LNCaP clone FGC (cell line): Measurements from ENCODE around the gene WNT6.

Source experiments
- DNase-seq: peaks from one replicate; pipeline ENCODE4 v3.0.0-alpha.2; 2011; ENCODE audit warnings: low read depth
- H3K4me3 ChIP-seq: 2 replicates; pipeline ENCODE4 v1.5.1; 2011; ENCODE audit warnings: mild to moderate bottlenecking, low read depth, low read length, control low read depth
- TF ChIP-seq, protein P1 (sequence below): IDR thresholded peaks from 2 replicates; pipeline ENCODE4 v1.5.1; 2012; ENCODE audit warnings: mild to moderate bottlenecking; ENCODE audit not compliant: control insufficient read depth, insufficient read depth; ENCODE audit errors: extremely low read depth

The WNT6 gene

DNA sequence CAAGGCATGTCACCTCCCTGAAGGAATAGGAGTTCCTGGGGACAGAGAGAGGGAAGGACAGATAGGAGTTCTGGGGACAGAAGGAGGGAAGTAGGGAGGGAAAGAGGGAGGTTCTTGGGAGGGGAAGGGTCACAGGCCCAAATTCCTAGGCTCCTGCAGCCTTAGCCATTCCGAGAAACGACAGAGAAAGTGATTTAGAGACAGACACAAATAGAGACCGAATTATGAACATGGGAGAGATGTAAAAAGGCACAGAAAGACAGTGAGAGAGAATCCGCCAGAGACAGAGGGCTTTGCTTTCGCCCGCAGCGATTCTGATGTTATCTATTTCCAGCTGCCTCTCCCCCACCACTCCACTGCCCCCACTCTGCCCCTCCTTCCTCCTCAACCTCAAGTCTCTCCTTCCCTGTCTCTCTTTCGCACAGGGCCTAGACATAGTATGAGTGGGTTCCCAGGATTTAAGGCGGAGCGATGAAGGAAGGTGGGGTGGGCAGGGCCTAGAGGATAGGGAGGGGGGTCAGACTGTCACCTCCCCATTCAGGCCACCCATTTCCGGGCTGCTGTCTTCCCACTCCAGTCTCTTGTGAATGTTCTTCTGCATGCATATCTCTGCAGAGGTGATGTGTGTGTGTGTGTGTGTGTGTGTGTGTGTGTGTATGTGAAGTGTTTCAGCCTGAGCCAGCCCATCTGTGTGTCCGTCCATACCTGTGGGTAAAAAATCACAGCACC is 3.3 kb upstream of the WNT6 start:
- no peak overlapping the region for H3K4me3 ChIP-seq
- no peak for DNase-seq
- TF ChIP-seq, protein P1, sequence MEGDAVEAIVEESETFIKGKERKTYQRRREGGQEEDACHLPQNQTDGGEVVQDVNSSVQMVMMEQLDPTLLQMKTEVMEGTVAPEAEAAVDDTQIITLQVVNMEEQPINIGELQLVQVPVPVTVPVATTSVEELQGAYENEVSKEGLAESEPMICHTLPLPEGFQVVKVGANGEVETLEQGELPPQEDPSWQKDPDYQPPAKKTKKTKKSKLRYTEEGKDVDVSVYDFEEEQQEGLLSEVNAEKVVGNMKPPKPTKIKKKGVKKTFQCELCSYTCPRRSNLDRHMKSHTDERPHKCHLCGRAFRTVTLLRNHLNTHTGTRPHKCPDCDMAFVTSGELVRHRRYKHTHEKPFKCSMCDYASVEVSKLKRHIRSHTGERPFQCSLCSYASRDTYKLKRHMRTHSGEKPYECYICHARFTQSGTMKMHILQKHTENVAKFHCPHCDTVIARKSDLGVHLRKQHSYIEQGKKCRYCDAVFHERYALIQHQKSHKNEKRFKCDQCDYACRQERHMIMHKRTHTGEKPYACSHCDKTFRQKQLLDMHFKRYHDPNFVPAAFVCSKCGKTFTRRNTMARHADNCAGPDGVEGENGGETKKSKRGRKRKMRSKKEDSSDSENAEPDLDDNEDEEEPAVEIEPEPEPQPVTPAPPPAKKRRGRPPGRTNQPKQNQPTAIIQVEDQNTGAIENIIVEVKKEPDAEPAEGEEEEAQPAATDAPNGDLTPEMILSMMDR = no peak

DNA sequence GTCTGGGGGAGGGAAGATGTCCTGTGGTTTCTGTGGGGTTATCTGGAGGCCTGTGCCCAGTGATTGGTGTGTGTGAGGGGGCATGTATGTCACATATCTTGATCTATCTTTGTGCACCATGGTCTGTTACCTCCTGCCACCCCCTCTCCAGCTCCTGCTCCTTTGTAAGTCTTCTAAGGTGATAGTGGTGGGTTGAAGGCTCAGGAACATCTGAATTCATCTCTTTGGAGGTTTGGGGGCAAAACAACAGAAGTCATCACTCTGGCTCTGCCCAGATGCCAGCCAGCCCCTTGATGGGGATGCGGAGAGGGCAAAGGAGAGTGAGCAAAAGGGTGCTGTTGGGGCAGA is 2.7 kb upstream of the WNT6 start:
- H3K4me3 ChIP-seq = no peak overlapping the region
- DNase-seq = no peak
- TF ChIP-seq, protein P1 = no peak

DNA sequence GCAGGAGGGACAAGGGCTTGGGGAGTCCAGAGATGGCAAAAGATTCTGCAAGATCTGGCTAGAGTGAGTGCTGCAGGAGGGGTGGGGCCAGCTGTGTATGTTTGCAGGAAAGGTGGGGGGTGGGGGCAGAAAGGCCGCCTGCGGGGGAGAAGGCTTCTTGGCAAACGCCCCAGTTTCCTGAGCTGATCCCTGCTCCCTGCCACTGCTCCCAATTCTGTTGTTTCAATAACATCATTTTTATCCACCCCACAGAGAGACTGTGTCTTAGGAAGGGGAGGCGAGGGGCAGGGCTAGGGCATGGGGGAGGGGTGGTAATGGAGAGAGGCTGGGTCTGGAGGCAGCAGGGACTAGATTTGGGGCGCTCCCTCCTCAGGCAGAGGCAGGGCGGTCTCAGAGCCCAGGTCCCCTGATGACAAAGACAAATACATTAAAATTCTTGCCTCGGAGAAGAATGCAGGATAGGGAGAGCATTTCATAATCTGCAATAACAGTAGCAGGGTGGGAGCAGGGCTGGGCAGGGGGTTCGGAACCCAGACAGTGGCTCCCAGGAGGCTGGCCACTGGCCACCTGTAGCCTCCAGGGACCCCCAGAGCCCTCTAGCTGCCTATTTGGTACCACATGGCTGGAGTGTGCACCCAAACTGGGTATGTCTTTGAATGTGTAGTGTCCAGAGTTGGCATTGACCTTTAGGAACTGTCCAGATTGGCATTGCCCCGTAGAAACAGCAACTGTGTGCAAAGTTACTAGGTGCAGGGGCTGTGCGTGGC is 2.1 kb upstream of the WNT6 start:
- TF ChIP-seq, protein P1 = no peak
- no peak for DNase-seq
- H3K4me3 ChIP-seq = no peak overlapping the region

DNA sequence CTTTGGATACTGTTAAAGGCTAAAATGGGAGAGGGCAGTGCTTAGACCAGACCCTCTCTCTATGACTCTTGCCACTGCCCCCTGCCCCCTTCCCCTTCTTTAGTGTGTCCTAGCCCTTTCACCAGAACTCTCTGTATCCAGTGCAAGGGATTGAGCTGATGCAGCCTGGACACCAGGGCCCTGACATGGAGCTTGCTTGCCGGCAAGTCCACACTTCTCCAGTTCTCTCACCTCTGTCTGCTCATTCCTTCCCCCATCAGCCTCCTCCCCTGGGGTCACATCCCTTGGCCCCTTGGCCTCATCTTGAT is 1.5 kb upstream of the WNT6 start:
- TF ChIP-seq, protein P1 = no peak

DNA sequence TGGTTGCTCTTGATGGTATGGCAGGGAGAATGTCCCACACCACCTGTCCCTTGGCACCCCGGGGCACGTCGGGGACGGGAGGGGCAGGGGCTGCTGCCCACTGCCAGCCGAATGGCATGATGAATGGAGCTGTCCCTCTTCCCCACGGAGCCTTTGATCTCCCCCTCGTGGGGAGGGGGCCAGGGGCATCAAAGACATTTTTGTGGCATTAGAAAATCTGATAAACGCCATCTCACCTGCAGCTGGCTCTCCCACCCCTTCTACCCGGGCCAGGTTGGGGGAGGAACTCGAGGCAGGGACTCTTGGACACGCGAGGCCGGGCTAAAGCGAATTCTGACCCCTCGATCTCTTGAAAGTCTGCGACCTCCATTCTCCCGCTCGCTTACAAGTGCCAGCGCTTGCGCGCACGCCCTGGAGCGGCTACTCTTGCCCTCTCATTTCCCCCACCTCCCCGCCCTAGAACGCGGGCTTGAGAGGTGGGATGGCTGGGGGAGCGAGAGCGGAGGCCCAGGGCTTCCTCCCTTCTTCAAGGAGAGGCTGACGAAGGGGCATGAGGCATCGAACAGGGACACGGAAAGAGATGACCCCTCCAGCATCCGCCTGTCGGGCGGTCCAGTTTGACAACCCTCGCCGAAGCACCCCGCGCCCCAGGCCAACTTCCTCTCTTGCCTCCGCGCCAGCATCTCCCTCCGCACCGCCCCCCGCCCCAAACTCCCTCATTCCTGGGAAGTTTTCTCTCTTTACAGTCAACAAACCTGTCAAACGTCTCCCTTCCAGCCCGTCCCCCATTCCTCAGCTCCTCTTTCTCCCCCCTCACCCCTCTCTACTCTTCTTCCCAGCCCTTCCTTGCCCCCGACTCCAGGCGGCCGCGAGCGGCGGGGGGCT is 692 bp upstream of the WNT6 start:
- no peak for DNase-seq
- TF ChIP-seq, protein P1 = no peak
- H3K4me3 ChIP-seq = no peak overlapping the region

More for the DNA sequence above, 1.5 kb upstream of the WNT6 start:
- no peak overlapping the region for H3K4me3 ChIP-seq
- no peak for DNase-seq

DNA sequence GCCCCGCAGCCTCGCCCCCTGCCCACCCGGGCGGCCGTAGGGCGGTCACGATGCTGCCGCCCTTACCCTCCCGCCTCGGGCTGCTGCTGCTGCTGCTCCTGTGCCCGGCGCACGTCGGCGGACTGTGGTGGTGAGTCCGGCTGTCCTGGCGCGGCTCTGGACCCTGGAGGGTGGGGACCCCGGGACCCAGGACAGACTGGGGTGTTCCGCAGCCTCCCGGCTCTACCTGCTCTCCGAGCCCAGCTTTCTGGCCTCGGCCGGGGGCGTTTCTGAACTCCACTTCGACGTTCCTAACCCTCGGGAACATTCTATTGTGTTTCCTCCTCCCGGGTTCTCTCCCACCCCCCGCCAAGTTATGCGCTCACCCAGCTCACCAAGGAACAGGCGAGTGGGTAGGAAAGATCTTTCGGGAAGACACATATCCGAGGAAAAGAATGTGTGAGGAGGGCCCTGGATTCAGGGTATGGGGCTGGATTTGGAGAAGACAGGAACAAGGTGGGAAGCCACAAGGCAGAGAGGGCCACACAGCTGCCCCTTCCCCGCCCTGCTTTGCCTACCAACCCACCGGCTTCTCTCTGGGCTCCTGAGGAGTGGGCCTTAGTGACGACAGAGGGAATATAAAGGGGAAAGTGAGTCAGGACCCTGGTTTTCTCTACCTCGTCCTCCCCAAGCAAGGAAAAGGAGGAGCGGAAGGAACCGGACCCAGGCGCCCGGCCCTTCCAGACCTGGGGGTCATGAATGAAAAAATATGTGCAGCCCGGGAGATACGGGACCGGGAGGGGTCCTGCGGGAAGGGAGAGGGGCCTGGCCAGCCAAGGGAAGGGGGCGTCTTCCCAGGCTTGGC is 605 bp downstream of the WNT6 start:
- TF ChIP-seq, protein P1 = no peak
- DNase-seq = no peak
- H3K4me3 ChIP-seq = no peak overlapping the region
